GM18499 (cell line): Measurements from ENCODE around the gene AVP.
"Not testable (repeated sequence)": the region's sequence is repeated elsewhere in the genome, so short reads cannot be mapped to it uniquely, and the experiment has no call there.

Experiments
- ATAC-seq: cut with Tn5 transposase; IDR thresholded peaks from one replicate; pipeline ENCODE4 v1.9.1; 2021; ENCODE audit warnings: moderate number of reproducible peaks; ENCODE audit not compliant: insufficient read depth, unreplicated experiment

AVP gene

GRCh38 chr20:3064119-3064518 is 20.4 kb downstream of the AVP start:
- ATAC-seq = not testable (repeated sequence)

GRCh38 chr20:3059489-3059888 is 25.0 kb downstream of the AVP start:
- no peak for ATAC-seq

DNA sequence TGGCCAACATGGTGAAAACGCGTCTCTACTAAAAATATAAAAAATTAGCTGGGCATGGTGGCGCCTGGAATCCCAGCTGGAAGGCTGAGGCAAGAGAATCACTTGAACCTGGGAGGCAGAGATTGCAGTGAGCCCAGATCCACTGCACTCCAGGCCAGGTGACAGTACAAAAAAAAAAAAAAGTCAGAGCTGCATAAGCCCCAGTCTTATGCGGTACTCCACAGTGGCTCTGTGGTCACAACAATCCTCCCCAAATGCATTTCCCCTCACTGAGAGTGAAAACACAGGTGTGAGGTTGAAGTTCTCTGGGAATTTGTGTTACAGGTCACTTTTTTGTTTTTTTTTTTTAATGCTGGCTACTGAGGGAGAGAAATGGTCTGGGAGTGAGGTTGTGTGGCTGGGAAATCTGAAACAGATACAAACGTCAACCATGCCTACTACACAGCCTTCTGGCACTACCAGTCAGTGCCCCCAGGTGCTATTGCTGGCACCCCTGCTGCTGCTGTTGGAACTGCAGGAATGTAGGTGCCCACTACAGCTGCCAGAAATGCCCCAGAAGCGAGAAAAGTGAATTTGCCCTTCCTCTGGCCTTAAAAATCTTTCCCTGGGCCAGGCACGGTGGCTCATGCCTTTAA is 33.0 kb downstream of the AVP start:
- no peak for ATAC-seq

DNA sequence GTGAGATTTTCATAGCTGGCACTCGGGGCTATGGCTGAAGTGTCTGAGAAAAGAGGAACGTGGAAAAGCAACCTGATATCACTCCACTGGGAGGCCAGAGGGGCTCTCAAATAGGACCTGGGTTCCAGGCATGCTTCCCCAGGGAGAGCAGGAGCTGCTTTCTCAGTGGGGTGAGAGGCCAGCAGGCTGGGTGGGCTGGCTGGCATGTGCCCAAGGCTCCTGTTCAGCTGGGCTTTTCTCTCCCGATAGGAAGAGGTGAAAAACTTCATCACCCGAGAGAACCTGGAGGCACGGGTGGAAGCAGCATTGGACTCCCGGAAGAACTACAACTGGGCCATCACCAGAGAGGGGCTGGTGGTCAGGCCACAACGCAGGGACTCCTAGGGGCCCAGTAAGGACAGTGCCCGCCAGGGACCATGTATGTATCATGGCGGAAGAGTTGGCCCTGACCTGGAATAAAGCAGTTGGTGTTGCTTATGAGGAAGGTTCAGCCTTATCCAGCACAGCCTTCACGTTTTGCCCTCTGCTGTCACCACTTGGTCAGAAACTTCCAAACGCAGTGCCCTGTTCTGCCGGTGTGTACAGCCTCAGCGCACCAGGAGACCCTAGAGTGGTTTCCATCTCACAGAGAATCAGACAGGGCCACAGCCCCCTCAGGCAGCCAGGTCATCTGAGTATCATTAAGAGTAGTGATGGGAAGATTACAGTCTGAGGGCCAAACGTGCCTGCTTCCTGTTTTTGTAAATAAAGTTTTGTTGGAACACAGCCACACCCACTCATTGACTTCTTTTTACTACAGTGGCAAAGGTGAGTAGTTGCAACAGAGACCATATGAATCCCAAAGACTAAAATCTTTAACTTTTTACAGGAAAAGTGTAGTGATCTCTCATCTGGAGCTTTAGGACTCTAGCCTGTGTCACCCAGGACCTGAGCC is 36.8 kb downstream of the AVP start:
- ATAC-seq = no peak

- no peak for ATAC-seq
Measured at GRCh38 chr20:3046677-3047462, 37.7 kb downstream of the AVP start.

- ATAC-seq = peak; percentile 44
Measured at GRCh38 chr20:3045816-3046676, 38.5 kb downstream of the AVP start, which contains the start of gene MRPS26. Gene MRPS26, plus strand, starts transcription at chr20:3046052. Its CDS starts 17 bp downstream, at chr20:3046069.

- ATAC-seq = peak; percentile 31
Measured at GRCh38 chr20:3045042-3045815, 39.3 kb downstream of the AVP start.

GRCh38 chr20:3044336-3044965 is 40.1 kb downstream of the AVP start:
- ATAC-seq = no peak

DNA sequence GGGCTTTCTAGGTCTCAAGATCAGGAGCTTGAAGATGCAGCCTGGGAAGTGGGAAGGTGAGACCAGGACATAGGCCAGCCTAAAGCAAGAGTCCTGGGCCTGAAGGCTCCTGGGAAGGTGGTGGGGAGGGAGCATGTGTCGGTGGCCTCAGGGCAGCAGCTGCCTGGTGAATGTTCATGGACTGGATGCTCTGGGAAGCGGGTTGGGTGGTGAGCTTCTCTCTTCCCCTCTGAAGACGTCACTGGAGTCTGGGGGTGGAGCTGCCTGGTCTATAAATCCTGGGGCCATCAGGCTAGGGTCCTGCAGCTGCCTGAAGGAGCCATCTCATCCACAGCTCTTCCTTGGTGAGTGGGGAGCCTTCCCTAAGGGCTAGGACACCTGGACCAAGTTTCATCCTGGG is 41.2 kb downstream of the AVP start, which contains the start of gene GNRH2:
GNRH2 (plus strand) TSS at position 301 of the 400 bp plus-strand sequence. CDS start 793 bp downstream, outside the sequence.
- ATAC-seq = no peak

- no peak for ATAC-seq
Measured at GRCh38 chr20:3042625-3043024, 41.9 kb downstream of the AVP start.

DNA sequence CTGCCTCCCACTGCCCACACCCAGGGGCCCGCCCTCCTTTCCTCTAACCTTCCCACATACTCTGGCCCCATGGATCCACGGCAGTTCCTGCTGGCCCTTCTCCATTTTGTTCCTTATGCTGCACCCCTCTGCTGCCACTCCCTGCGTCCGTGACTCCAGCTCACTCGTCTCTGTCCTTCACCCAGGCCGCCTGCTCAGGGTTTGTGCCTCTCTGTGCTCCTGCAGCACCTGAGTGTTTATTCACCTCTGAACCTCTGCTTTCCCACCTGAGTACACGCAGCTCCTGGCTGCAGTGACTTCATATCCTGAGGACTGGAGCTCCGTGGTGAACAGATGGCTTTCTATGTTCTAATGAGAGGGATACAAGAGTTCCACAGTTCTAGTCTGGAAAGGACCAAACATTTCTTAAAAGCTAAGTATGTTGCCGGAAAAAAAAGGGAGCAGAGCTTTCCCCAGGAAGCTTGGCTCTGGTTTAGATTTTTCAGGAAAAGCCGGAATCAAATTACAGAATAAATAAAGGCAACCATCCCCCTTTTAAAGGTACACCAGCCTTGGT is 42.6 kb downstream of the AVP start:
- no peak for ATAC-seq

DNA sequence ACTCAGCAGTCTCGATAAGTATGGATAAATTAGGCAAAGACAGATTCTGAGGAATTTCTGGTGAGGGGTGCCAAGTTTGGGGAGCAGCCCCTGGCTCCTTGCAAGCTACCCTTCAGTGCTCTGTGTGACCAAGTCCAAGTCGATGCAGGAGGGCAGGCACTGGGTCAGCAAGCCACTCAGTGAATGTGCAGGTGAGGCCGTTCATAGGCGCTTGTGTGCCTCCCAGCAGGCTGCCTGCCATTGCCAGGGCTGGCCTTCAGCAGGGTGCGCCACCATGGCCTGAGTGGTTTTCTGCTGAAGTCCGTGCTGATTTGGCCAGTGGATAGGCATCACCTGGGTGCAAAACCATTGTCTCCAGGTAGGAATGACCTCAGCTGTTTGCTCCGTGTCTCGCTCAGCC is 44.4 kb downstream of the AVP start:
- ATAC-seq = no peak

- ATAC-seq = no peak
Measured at GRCh38 chr20:3039426-3039825, 45.1 kb downstream of the AVP start.

GRCh38 chr20:3038454-3038853 is 46.1 kb downstream of the AVP start:
- no peak for ATAC-seq

DNA sequence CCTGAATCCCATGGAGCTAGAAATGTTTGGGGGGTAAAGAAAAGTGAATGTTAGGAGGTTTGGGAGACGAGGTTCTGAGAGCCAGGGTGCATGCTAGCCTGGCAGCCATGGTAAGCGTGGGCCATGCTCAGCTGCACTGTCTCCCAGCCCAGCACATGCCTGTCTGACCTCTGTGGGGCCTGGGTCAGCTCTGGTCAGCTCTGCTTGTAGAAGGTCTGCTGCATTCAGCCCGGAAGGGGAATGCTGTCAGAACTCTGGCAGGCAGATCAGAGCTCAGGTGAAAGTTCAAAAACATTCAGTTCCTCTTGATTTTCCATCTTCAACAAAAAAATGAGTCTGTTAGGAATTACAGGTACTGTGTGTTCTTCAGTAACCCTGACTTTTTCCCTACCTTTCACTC is 46.9 kb downstream of the AVP start:
- no peak for ATAC-seq

GRCh38 chr20:3032624-3033023 is 51.9 kb downstream of the AVP start:
- ATAC-seq = no peak
